HG02798 (cell line): ENCODE measurements around the gene IFIT2.

Experiments
- ATAC-seq: cut with Tn5 transposase; IDR thresholded peaks from one replicate; pipeline ENCODE4 v1.9.1; 2021; ENCODE audit warnings: mild to moderate bottlenecking; ENCODE audit not compliant: unreplicated experiment, poor library complexity

Gene IFIT2

DNA sequence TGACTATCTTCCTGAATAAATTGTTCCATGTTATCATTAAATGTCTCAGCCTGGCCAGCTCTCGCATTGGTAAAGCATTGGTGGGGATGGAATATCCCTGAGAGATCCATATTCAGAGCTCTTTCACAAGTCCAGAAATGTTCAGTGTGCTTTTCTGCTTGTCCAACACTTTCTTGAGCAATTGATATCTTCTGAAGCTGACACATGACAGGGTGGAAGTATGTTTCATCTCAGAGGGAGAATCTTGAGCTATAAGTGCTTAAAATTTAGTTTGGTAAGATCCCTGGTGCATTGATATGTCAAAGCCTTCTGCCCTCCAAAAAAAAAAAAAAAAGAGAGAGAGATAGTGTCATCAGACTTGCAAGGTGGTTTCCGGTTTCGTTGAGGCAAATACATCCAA, 33.4 kb downstream of the IFIT2 start:
- no peak for ATAC-seq

DNA sequence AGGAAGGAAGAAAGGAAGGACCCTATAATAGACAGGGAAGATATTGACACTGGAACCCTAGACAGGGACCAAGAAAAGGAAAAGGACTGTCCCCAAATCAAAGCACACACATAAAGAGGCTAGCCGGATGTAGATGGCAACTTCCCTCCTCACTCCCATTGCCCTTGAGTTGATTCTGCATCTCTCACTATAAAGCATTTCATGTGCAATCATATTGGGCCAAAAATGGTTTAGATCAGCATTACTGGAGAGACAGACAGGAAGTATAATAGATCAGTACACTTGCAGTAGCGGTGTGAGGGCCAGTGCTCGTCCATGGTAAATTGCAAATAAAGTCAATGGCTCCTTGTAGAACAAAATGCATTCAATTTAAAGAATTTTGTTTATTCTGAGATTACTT, 34.4 kb downstream of the IFIT2 start:
- no peak for ATAC-seq

DNA sequence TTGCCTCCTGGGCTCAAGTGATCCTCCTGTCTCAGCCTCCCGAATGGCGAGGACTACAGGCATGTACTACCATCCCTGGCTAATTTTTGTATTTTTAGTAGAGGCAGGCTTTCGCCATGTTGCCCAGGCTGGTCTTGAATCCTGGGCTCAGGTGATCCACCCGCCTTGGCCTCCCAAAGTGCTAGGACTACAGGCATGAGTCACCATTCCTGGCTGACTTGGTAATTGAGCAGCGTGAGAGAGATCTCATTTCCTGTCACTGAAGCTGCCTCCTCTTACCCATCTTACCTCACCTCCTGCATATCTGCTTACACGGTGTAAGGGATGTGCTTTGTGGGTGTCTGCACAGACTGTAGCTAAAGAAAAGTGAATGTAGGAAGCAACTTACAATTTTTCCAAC, 35.6 kb downstream of the IFIT2 start:
- no peak for ATAC-seq

DNA sequence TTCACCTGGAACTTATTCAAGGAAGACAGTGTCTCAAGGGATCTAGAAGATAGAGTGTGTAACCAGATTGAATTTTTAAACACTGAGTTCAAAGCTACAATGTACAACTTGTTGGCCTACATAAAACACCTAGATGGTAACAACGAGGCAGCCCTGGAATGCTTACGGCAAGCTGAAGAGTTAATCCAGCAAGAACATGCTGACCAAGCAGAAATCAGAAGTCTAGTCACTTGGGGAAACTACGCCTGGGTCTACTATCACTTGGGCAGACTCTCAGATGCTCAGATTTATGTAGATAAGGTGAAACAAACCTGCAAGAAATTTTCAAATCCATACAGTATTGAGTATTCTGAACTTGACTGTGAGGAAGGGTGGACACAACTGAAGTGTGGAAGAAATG, 36.9 kb downstream of the IFIT2 start:
- ATAC-seq = no peak

DNA sequence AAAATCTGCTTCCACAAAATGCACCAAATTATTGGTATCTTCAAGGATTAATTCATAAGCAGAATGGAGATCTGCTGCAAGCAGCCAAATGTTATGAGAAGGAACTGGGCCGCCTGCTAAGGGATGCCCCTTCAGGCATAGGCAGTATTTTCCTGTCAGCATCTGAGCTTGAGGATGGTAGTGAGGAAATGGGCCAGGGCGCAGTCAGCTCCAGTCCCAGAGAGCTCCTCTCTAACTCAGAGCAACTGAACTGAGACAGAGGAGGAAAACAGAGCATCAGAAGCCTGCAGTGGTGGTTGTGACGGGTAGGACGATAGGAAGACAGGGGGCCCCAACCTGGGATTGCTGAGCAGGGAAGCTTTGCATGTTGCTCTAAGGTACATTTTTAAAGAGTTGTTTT, 38.0 kb downstream of the IFIT2 start:
- no peak for ATAC-seq

DNA sequence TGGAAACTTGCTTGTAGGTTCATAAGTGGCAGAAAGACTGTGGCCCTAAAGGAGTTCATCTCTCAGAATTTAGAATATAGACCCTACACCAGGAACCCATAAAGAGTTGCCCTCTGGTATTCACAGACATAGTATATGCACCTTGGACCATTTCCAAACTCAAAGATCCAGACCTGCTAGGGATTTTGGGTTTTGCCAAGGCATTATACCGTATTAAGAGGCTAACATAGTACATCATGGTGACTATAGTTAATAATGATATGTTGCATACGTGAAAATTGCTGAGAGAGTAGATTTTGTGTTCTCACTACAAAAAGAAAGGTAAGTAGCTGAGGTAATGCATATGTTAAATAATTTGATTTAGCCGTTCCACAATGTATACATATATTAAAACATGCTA, 39.8 kb downstream of the IFIT2 start:
- no peak for ATAC-seq

DNA sequence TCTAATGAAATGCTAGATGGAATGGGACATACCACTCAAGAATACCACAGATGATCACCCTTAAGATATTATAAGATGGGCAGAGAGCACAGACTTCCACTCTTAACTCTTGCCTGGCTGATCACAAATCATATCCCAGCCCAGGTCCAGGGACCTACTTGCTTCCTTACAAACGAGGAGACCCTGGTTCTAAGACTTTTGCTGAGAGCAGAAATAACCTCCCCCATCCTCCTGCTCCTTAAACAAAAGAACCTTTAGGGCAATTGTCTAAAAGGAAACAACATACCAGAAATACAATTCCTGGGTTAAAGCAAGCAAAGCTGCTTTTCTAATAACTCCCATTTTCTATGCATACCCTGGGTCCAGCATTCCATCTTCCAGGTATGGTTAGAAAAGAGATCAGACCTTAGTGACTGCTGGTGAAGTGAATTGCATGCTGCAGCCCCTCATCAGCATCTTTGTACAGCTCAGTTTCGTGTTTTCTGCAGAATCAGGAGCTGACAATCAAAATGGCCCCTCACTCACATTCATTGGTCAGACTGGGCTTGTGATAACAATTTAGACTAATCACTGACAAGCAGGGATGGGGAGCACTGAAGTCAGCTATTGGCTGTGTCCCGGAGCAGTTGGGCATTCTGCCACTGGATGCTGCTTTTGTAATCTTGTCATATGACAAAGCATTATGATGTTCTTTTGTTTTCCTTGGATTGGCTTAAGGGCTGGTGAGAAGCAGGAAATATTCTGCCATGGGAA, 40.5 kb downstream of the IFIT2 start:
- no peak for ATAC-seq

DNA sequence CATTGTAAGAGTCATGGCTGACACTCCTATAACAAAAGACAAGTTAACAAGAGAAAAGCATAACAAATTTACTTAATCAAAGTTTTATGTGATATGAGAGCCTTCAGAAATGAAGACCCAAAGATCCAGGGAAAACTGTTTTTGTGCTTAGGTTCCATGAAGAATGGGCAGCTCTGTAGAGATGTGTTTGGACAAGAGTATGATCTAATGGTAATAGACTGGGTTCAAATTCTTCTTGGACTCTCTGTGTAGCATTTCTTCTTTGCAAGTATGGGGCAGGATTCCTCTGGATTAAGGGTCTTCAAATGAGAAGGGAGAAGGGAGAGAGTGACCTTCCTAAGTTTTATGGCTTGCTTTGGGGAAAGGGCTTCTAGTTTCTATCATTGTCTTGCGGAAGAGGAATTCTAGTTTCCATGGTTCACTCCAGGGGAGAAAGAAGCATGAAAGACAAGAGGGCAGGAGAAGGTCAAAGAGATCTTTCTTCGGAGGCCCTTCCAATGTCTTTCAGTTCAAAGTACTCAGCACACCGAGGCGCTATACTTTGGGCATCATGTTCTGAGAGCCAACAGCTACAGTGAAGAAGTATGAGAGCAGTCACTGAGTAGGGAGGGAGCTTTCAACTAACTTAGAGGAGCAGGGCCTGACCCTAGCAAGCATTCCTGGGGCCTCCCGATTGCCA, 41.4 kb downstream of the IFIT2 start:
- no peak for ATAC-seq

DNA sequence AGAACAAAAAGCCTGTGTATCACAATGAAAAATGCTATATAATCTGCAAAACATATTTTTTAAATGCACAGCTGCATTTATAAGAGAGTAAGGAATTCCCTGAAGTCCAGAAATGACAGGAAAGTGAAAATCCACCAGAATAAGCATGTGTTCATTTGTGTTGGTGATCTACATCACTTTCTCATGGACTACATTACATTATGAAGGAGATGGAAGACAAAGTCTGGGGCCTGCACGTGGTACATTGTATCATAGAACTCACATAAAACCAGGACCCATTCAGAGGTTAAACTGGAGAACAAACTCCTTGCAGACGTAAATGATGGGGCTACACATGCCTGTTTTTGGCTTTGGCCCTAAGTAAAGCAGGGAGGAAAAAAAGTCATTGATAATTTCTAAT, 42.3 kb downstream of the IFIT2 start:
- ATAC-seq = no peak

DNA sequence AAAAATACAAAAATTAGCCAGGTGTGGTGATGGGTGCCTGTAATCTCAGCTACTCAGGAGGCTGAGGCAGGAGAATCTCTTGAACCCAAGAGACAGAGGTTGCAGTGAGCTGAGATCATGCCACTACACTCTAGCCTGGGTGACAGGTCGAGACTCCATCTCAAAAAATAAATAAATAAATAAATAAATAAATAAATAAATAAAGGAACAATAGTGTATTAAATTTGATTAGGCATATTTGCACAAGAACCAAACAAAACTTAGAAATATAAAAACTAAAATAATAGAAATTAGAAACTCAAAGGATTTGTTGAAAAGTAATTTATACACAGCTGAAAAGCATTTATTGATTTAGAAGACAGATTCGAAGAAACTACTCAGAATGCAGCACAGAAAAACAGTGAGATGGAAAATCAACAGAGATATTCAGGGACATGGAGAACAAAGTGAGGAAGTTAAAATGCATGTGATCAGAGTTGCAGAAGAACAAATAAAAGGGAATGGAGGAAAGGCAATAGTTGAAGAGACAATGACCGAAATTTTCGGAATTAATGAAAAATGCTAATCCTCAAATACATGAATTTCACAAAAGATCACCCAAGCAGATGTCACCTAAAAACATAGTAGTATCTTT, 43.6 kb downstream of the IFIT2 start:
- ATAC-seq = no peak

DNA sequence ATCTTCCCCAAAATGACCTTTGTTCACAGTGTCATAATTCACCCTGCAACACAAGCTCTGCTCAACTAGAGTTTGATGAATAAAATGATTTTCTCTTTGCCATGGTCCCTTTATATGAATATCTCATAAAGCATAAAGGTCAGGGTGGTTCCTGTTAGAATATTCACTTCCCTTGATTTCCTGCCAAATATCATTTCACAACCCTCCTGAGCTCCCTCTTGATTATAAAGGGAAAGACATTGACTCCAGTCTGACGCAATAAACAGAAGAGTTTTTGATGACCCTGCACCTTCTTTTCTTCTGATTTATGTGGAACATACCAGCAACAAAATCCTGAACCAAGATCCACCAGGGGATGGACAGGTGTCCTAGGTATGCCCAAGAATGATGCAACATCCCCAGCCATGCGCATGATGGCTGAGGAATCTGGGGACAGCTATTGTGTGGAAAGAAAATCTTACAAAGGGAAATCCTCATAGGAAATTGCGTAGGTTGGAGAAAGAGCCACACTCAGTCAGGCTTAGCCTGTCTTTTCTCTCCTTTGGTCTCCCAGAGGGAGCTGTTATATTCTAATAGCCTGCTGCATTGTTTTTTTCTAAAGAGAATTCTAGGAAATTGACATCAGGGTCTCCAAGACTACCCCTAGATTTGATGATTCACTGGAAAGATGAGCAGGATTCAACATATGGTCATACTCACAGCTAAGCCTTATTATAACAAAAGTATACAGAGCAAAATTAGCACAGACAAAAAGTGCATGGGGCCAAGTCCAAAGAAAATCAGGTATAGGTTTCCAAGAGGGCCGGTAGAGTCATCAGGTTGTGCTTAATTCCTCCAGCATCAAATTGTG, 44.8 kb downstream of the IFIT2 start:
- no peak for ATAC-seq

DNA sequence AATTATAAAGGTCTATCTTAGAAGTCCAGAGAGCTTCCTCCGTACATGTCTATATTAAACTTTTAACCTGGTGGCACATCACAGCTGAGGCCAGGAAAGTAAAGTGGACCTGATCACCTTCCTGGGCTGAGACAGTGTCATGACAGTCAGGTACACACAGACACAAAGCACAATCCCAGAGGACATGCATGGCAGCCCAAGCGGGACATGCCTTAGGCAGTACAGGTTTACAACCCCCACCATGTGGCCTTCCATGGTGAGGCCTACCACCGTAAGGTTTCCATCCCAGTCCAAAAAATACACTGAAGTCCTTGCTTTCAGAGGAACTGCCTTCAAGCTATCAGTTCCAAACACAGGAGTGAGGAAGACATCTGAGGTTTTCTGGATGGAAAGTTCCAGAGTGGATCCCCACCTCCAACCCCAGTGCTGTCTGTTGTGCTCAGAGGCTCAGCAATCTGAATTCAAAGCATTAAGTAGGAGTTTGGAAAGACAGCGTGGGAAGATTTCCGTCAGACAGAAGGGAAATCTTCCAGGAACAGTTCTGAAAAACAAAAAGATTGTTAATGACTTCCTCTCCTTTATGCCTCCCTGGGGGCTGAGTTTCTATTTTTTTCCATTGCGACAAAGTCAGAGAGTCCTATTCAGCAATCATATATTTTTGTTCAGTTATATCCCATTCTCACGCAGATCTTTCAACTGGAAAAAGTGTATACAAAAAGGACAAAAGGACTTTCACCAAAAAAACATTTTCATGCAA, 46.0 kb downstream of the IFIT2 start:
- no peak for ATAC-seq

DNA sequence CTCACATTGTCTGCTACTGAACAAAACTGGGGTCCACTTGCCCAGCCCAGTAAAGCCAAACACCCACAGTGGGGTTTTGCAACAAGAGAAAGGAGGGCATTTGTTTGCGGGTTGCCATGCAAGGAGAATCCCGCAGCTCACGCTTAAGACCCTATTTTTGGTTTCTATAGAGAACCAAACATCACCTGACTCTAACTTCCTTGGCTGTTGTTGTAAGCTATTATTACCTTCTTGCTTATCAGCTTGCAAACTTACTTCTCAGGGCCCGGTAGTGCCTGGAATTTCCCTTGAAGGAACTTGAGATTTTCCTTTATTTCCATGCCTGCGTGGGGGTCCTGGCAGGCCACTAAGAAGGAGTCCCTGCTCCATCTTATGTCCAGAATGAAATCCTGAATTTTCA, 46.6 kb downstream of the IFIT2 start:
- no peak for ATAC-seq

DNA sequence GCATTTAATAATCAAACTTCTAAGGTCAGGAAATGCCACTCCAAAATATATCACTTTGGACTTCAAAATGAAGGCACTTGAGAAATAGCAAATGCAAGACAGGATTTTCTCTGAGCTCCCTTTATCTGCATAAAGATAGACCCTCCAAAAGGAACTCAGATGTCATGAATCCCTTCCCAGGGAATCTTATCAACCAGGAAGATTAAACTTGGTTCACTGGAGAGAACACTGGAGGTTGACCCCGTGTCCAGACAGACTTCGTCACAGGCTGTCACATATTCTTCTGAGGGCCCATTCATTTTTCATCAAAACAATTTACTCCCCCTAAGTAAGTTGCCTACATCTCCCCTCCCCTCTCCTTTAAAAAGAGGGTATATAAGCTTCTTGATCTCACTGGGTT, 47.1 kb downstream of the IFIT2 start:
- no peak for ATAC-seq

DNA sequence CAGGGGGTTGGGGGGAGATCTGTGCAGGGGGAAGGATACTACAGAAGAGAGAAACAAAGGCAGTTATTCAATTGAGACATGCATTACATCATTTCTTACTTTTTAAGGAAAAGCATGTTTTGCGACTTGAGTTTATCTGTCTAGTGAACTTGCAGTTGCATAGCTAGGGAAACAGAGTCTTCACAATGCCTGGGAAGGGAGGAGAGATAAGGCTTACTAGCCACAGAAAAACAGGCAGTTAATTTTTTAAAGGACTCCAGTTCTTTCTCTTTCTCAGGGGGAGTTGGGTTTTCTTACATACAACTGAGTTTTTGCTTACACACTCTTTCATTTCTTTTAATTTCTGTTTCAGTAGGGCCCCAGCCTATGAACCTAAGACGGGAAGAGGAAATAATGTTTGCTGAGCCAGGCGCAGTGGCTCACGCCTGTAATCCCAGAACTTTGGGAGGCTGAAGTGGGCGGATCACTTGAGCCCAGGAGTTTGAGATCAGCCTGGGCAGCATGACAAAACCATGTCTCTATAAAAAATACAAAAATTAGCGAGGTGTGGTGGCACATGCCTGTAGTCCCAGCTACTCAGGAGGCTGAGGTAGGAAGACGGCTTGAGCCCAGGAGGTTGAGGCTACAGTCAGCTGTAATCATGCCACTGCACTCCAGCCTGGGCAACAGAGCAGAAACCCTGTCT, 48.9 kb downstream of the IFIT2 start:
- ATAC-seq = peak; percentile 29

DNA sequence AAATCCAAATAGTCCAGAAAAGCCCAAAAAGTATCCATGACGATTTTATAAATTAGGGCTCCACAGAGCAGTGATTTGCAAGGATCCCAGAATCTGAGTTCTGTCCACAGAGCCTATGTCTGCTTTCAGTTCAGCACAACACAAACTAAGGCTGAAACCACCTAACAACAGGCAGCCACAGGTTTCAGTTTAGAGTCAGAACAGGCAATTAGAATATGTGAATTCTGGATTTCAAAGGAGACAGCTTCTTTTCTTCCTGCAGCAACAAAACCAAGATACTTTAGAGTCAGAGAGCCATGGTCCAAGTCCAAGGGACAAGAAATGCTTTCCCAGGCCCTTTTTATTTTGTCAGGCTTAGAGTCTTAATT, 49.5 kb downstream of the IFIT2 start:
- ATAC-seq = peak; percentile 89

DNA sequence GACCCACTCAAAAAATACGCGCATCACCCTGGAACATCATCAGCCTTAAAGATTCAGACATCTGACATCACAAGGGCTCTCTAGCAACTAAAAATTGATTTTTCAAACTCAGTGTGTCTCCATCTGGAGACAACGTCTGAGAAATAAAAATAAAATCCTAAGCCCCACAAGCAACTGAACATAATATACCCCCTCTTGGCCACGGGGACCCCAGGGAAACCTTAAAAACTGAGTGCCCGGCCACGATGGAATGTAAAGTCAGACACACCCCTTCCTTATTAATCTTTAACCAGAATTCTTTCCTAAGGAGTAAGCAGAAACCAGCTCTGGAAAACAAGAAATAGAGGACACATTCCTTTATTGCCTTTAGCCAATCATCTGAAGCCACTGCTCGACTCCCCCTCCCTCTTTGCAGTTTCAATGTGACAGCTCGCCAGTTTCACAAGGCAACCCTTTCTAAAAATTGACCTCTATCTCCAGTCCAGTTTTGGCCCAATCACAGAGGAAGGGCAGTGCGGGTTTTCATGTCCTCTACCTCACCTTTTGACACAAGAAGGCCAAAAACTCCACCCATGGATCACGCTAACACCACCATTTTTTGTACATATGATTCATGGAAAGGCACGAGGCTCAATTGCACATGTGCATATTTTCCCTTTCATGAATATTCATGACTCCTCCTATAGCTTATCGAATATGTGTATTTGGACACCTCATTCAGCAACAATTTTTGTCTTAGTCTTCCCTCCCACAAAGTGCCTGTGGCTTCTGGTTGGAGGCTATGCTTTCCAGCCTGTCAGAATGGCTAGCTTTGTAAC, 50.1 kb downstream of the IFIT2 start:
- ATAC-seq = peak; percentile 50

DNA sequence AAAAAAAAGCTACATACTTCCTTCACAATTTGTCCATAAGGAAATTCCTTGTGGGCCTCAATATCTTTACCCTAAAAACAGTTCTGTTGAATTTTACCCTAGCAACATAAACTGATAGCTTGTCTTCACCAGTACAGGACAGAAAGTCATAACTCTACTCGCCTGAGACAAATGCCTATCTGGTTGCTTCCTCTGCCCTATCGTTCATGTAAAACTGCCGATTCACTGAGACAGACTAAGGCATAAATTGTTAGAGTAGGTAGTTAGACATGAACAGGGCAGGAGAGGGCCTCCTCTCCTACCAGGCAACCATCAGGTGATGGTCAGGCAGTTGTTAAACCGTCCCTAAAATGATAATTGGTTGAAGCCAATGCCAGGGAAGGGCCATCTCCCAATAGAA, 51.0 kb downstream of the IFIT2 start:
- ATAC-seq = no peak
